Endothelial cell of umbilical vein (primary cell): ENCODE results near the gene ANO4. TPM values are rescaled to one million over a fixed set of nuclear protein-coding genes. Genes with fewer than 3 reads are reported as not detected.

ENCODE experiments used
- BruUV-seq: library from RNA; stranded (reverse); fragments of 400-500 nt; replicated peaks from 2 replicates; lab custom pipeline; 2021; lab: Mats Ljungman, UMichigan
- CTCF ChIA-PET: fragments of 300-600, 350-600 bp; sonication (Branson Sonifier 250); formaldehyde crosslinking; loops from one replicate; lab custom pipeline; 2021; ENCODE audit warnings: antibody characterized with exemption, inconsistent platforms; lab: Charles Lee
- POLR2A ChIA-PET: fragments of 300-600, 350-600 bp; sonication (Branson Sonifier 250); formaldehyde crosslinking; loops from one replicate; lab custom pipeline; 2021; ENCODE audit warnings: antibody characterized with exemption, inconsistent platforms; lab: Charles Lee
- DNase-seq: peaks from one replicate; pipeline ENCODE4 v3.0.0-alpha.2; 2011; ENCODE audit warnings: low read depth, low spot score
- FAIRE-seq: peaks from 2 replicates; lab custom pipeline; 2011; peaks lifted over from hg19 to GRCh38; lab: Jason Lieb, UNC
- H2AFZ ChIP-seq: 2 replicates; pipeline ENCODE4 v1.6.0; 2012; ENCODE audit warnings: low read depth, low read length, control low read depth, inconsistent platforms
- H3K27ac ChIP-seq: 2 replicates; pipeline ENCODE4 v1.5.1; 2011; ENCODE audit warnings: low read depth, mild to moderate bottlenecking, control low read depth, low read length, moderate library complexity; ENCODE audit not compliant: insufficient read depth
- H3K27me3 ChIP-seq, 2 experiments: 2 replicates each; pipeline versions ENCODE4 v1.6.0 to v1.6.1; 2011; ENCODE audit warnings: low read length in 2 of 2, mixed read lengths in 1 of 2; ENCODE audit not compliant: control insufficient read depth in 2 of 2, insufficient read depth in 2 of 2
- H3K36me3 ChIP-seq, 2 experiments: 2 replicates in 1 of 2; 3 replicates in 1 of 2; pipeline ENCODE4 v1.5.1; 2011; ENCODE audit warnings: low read length in 2 of 2, mild to moderate bottlenecking in 1 of 2, moderate library complexity in 1 of 2; ENCODE audit not compliant: control insufficient read depth in 2 of 2, insufficient read depth in 2 of 2; ENCODE audit errors: extremely low read depth in 1 of 2
- H3K4me1 ChIP-seq: 3 replicates; pipeline ENCODE4 v1.5.1; 2011; ENCODE audit warnings: mild to moderate bottlenecking, low read length; ENCODE audit not compliant: control insufficient read depth, insufficient read depth; ENCODE audit errors: extremely low read depth
- H3K4me2 ChIP-seq: 2 replicates; pipeline ENCODE4 v1.6.1; 2011; ENCODE audit warnings: low read length, control low read depth, mixed read lengths; ENCODE audit not compliant: insufficient read depth
- H3K4me3 ChIP-seq, 3 experiments: fragments of 200-600 bp in 1 of 3; sonication (generic), shearing (Covaris generic) in 1 of 3; replicated peaks in 1 of 3; 2 replicates each; pipeline ENCODE4 v1.5.1; 2011 to 2016; ENCODE audit warnings: control low read depth in 3 of 3, low read length in 3 of 3, mild to moderate bottlenecking in 2 of 3, inconsistent platforms in 1 of 3, low read depth in 1 of 3, moderate library complexity in 1 of 3; ENCODE audit not compliant: insufficient read depth in 1 of 3
- H3K79me2 ChIP-seq: 2 replicates; pipeline ENCODE4 v1.6.0; 2012; ENCODE audit warnings: low read length, inconsistent platforms; ENCODE audit not compliant: control insufficient read depth, insufficient read depth
- H3K9ac ChIP-seq: replicated peaks from 2 replicates; pipeline ENCODE3; 2011; ENCODE audit warnings: low read length, control low read depth; ENCODE audit not compliant: insufficient read depth; ENCODE audit errors: extremely low read depth
- H3K9me1 ChIP-seq: replicated peaks from 3 replicates; pipeline ENCODE4 v1.6.0; 2011; ENCODE audit warnings: mild to moderate bottlenecking, low read length; ENCODE audit not compliant: control insufficient read depth, insufficient read depth; ENCODE audit errors: extremely low read depth
- H3K9me3 ChIP-seq: replicated peaks from 2 replicates; pipeline ENCODE4 v1.5.1; 2012; ENCODE audit warnings: low read length, inconsistent platforms; ENCODE audit not compliant: control insufficient read depth, insufficient read depth
- H4K20me1 ChIP-seq: replicated peaks from 2 replicates; pipeline ENCODE3; 2011; ENCODE audit warnings: mild to moderate bottlenecking, low read length; ENCODE audit not compliant: control insufficient read depth, insufficient read depth; ENCODE audit errors: extremely low read depth
- CTCF ChIP-seq, 2 donors: IDR thresholded peaks; 1 replicate in 1 of 2; 2 replicates in 1 of 2; pipeline ENCODE4 v1.5.1; 2011; ENCODE audit warnings: low read length in 2 of 2, mild to moderate bottlenecking in 2 of 2, moderate library complexity in 2 of 2, control low read depth in 1 of 2, inconsistent platforms in 1 of 2, low read depth in 1 of 2; ENCODE audit not compliant: insufficient read depth in 1 of 2; ENCODE audit errors: extremely low read depth in 1 of 2
- EZH2 ChIP-seq: IDR thresholded peaks from 2 replicates; pipeline ENCODE4 v1.6.1; 2012; ENCODE audit warnings: borderline replicate concordance, low read depth, mild to moderate bottlenecking, moderate library complexity, low read length, inconsistent platforms; ENCODE audit not compliant: severe bottlenecking
- FOS ChIP-seq: IDR thresholded peaks from 2 replicates; pipeline ENCODE4 v1.6.1; 2011; ENCODE audit warnings: mild to moderate bottlenecking, low read length, moderate library complexity, borderline replicate concordance; ENCODE audit not compliant: insufficient read depth
- GATA2 ChIP-seq: IDR thresholded peaks from 2 replicates; pipeline ENCODE4 v1.7.0; 2011; ENCODE audit warnings: low read depth, mild to moderate bottlenecking, moderate library complexity, mixed read lengths, low read length; ENCODE audit not compliant: insufficient read length, insufficient read depth
- JUN ChIP-seq: IDR thresholded peaks from 2 replicates; pipeline ENCODE4 v1.6.1; 2011; ENCODE audit warnings: borderline replicate concordance, low read depth; ENCODE audit not compliant: insufficient read length, insufficient read depth
- MAX ChIP-seq: IDR thresholded peaks from 2 replicates; pipeline ENCODE4 v1.6.1; 2011; ENCODE audit not compliant: insufficient read depth, insufficient read length
- MYC ChIP-seq: IDR thresholded peaks from one replicate; pipeline ENCODE4 v1.6.1; 2011; ENCODE audit warnings: mild to moderate bottlenecking, low read depth, low read length
- POLR2A ChIP-seq: IDR thresholded peaks from 2 replicates; pipeline ENCODE4 v1.6.1; 2012; ENCODE audit warnings: low read depth, mild to moderate bottlenecking, control low read depth, low read length
- POLR2AphosphoS5 ChIP-seq: IDR thresholded peaks from 2 replicates; pipeline ENCODE4 v1.6.1; 2012; ENCODE audit warnings: low read depth, mild to moderate bottlenecking, control low read depth, low read length, moderate library complexity; ENCODE audit not compliant: insufficient read depth
- dilution Hi-C: fragments of 300-500 bp; cut with MboI; formaldehyde crosslinking; loops from one replicate; pipeline ENCODE4 v1.15.0; 2019; ENCODE audit warnings: low sequenced_read_pairs; ENCODE audit not compliant: extremely low pct_ligation_motif_present
- intact Hi-C: fragments of 100-400 bp; cut with micrococcal nuclease; formaldehyde crosslinking; loops from one replicate; pipeline ENCODE4 v1.10.0; 2022
- polyA plus RNA-seq, 4 experiments: library from polyadenylated mRNA; depleted of rRNA in 3 of 4; stranded (reverse) in 3 of 4; unstranded in 1 of 4; fragments of >200 nt; gene quantifications; 2 replicates each; pipeline versions ENCODE4 v1.2.1 to v1.2.3, GENCODE V29; 2011 to 2012; ENCODE audit warnings: missing spikeins in 1 of 4
- total RNA-seq: library from RNA; stranded (reverse); gene quantifications from 2 replicates; pipeline ENCODE4 v1.2.3, GENCODE V29; 2021

Gene ANO4
- total and polyA plus RNA-seq, 2 donors (not counting 3 experiments of a cell fraction or from before 2014, with no cell fraction given): 0.25 TPM; not detected in 1

GRCh38 chr12:101068836-101069235, 274.3 kb downstream of the ANO4 start:
- dilution Hi-C loops: no loop called here
- CTCF ChIA-PET: no interaction called here

More at GRCh38 chr12:101068836-101069235, 274.3 kb downstream of the ANO4 start:
- Histone ChIP-seq H3K79me2 (no peaks in the 10 kb centered on the region), H3K4me3 (no peak overlapping the region), H3K27me3 (no peaks in the 10 kb centered on the region), H3K9ac (no peak overlapping the region), H3K27ac (no peak overlapping the region), H4K20me1 (no peaks in the 10 kb centered on the region), H2AFZ (no peak overlapping the region), H3K4me2 (no peak overlapping the region), H3K4me1 (no peaks in the 10 kb centered on the region), H3K36me3 (no peaks in the 10 kb centered on the region), H3K9me3 (no peaks in the 10 kb centered on the region), H3K9me1 (no peaks in the 10 kb centered on the region)
- no peak for FAIRE-seq
- no peak for DNase-seq
- BruUV-seq: no TSS peak
- POLR2A ChIA-PET: no interaction called here
- TF ChIP-seq CTCF (IDR thresholded peaks at IDR 0.05; ENCODE audit: extremely low read depth in 1 of 2, insufficient read depth in 1 of 2, low read depth in 1 of 2, low read length in 2 of 2): no peak
- no peak for TF ChIP-seq FOS
- no peak for TF ChIP-seq GATA2
- TF ChIP-seq JUN: no peak
- no peak for TF ChIP-seq EZH2
- TF ChIP-seq POLR2AphosphoS5: no peak
- TF ChIP-seq POLR2A: no peak
- TF ChIP-seq MAX: no peak
- no peak for TF ChIP-seq MYC
- intact Hi-C loops: no loop called here
